Measurements from ENCODE around the gene PDE2A.

Gene PDE2A

GRCh38 chr11:72704028-72704782 lies 30.0 kb upstream of the PDE2A start:
- ATAC-seq, result no peak
- no peak for TF ChIP-seq ZNF8 (CRISPR knock-in tag; IDR thresholded peaks at IDR 0.05)

GRCh38 chr11:72703267-72704008 lies 29.2 kb upstream of the PDE2A start:
- TF ChIP-seq ISL1 (CRISPR knock-in tag; IDR thresholded peaks at IDR 0.05) (no peak), ZNF8 (CRISPR knock-in tag; IDR thresholded peaks at IDR 0.05) (no peak), SNAI2 (CRISPR knock-in tag; IDR thresholded peaks at IDR 0.05) (no peak), POU6F1 (CRISPR knock-in tag; IDR thresholded peaks at IDR 0.05; ENCODE audit: borderline replicate concordance, low read depth) (no peak), ZNF565 (CRISPR knock-in tag; conservative IDR thresholded peaks at IDR 0.05; ENCODE audit: low read depth) (no peak), ZNF70 (CRISPR knock-in tag; IDR thresholded peaks at IDR 0.05) (no peak), RARB (CRISPR knock-in tag; IDR thresholded peaks at IDR 0.05) (no peak), BACH2 (CRISPR knock-in tag; IDR thresholded peaks at IDR 0.05; ENCODE audit: borderline replicate concordance) (no peak), ZFP30 (CRISPR knock-in tag; IDR thresholded peaks at IDR 0.05) (no peak), GLIS3 (CRISPR knock-in tag; IDR thresholded peaks at IDR 0.05) (no peak), CSDC2 (CRISPR knock-in tag; IDR thresholded peaks at IDR 0.05) (no peak), TCF4 (CRISPR knock-in tag; IDR thresholded peaks at IDR 0.05; ENCODE audit: borderline replicate concordance) (no peak)
- TF ChIP-seq, protein P1, sequence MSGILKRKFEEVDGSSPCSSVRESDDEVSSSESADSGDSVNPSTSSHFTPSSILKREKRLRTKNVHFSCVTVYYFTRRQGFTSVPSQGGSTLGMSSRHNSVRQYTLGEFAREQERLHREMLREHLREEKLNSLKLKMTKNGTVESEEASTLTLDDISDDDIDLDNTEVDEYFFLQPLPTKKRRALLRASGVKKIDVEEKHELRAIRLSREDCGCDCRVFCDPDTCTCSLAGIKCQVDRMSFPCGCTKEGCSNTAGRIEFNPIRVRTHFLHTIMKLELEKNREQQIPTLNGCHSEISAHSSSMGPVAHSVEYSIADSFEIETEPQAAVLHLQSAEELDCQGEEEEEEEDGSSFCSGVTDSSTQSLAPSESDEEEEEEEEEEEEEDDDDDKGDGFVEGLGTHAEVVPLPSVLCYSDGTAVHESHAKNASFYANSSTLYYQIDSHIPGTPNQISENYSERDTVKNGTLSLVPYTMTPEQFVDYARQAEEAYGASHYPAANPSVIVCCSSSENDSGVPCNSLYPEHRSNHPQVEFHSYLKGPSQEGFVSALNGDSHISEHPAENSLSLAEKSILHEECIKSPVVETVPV (CRISPR knock-in tag; IDR thresholded peaks at IDR 0.05), result no peak
- TF ChIP-seq, protein P2, sequence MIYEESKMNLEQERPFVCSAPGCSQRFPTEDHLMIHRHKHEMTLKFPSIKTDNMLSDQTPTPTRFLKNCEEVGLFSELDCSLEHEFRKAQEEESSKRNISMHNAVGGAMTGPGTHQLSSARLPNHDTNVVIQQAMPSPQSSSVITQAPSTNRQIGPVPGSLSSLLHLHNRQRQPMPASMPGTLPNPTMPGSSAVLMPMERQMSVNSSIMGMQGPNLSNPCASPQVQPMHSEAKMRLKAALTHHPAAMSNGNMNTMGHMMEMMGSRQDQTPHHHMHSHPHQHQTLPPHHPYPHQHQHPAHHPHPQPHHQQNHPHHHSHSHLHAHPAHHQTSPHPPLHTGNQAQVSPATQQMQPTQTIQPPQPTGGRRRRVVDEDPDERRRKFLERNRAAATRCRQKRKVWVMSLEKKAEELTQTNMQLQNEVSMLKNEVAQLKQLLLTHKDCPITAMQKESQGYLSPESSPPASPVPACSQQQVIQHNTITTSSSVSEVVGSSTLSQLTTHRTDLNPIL (CRISPR knock-in tag; IDR thresholded peaks at IDR 0.05; ENCODE audit: low read depth), result no peak
- ATAC-seq, result peak; percentile 67

GRCh38 chr11:72702577-72703241 lies 28.5 kb upstream of the PDE2A start:
- no peak for ATAC-seq
- TF ChIP-seq TOX (CRISPR knock-in tag; IDR thresholded peaks at IDR 0.05; ENCODE audit: borderline replicate concordance), result no peak
- TF ChIP-seq ISL1 (CRISPR knock-in tag; IDR thresholded peaks at IDR 0.05), result no peak
- TF ChIP-seq, protein P3, sequence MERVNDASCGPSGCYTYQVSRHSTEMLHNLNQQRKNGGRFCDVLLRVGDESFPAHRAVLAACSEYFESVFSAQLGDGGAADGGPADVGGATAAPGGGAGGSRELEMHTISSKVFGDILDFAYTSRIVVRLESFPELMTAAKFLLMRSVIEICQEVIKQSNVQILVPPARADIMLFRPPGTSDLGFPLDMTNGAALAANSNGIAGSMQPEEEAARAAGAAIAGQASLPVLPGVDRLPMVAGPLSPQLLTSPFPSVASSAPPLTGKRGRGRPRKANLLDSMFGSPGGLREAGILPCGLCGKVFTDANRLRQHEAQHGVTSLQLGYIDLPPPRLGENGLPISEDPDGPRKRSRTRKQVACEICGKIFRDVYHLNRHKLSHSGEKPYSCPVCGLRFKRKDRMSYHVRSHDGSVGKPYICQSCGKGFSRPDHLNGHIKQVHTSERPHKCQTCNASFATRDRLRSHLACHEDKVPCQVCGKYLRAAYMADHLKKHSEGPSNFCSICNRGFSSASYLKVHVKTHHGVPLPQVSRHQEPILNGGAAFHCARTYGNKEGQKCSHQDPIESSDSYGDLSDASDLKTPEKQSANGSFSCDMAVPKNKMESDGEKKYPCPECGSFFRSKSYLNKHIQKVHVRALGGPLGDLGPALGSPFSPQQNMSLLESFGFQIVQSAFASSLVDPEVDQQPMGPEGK (CRISPR knock-in tag; IDR thresholded peaks at IDR 0.05; ENCODE audit: borderline replicate concordance), result no peak
- no peak for TF ChIP-seq ZFP3 (CRISPR knock-in tag; IDR thresholded peaks at IDR 0.05)
- no peak for TF ChIP-seq ZNF70 (CRISPR knock-in tag; IDR thresholded peaks at IDR 0.05)
- no peak for TF ChIP-seq RARB (CRISPR knock-in tag; IDR thresholded peaks at IDR 0.05)
- TF ChIP-seq BACH2 (CRISPR knock-in tag; IDR thresholded peaks at IDR 0.05; ENCODE audit: borderline replicate concordance), result no peak
- TF ChIP-seq, protein P1 (CRISPR knock-in tag; IDR thresholded peaks at IDR 0.05), result no peak
- TF ChIP-seq, protein P2 (CRISPR knock-in tag; IDR thresholded peaks at IDR 0.05; ENCODE audit: low read depth), result no peak

Data from SK-N-SH treated with all-trans-retinoic acid at 6 μM for 48 hours (cell line).